A549 (cell line): ENCODE measurements around the gene TNFAIP6. TPM values are rescaled to one million over a fixed set of nuclear protein-coding genes. Genes with fewer than 3 reads are reported as not detected.
"Not testable (repeated sequence)": the region's sequence is repeated elsewhere in the genome, so short reads cannot be mapped to it uniquely, and the experiment has no call there.

ENCODE experiments used
- ATAC-seq, 2 experiments: fragments of 200-7000 bp in 1 of 2; fragments of >200 bp in 1 of 2; cut with Nextera tagmentation in 1 of 2; cut with Tn5 transposase in 1 of 2; 3 replicates each; pipeline versions ENCODE4 v1.8.0 to v1.9.1; 2018 to 2020; ENCODE audit warnings: mild to moderate bottlenecking in 1 of 2, moderate library complexity in 1 of 2
- CTCF ChIA-PET: fragments of 300-600 bp; sonication (Branson Sonifier 250); formaldehyde crosslinking; extraction: SDS; loops from one replicate; lab custom pipeline; 2021; ENCODE audit warnings: antibody characterized with exemption, inconsistent platforms; lab: Yijun Ruan, JAX
- POLR2A ChIA-PET: fragments of 350-600 bp; formaldehyde crosslinking; extraction: SDS; loops from one replicate; lab custom pipeline; 2021; ENCODE audit warnings: antibody characterized with exemption, inconsistent platforms; lab: Yijun Ruan, JAX
- DNase-seq, 2 experiments: peaks; one replicate each; pipeline versions ENCODE4 v3.0.0 to v3.0.0-alpha.2; 2011 to 2016; ENCODE audit warnings: low read depth in 1 of 2, low spot score in 1 of 2
- FAIRE-seq: peaks from 2 replicates; lab custom pipeline; 2011; peaks lifted over from hg19 to GRCh38; lab: Jason Lieb, UNC
- H3K27ac ChIP-seq, 2 experiments: fragments of >200 bp; sonication (Bioruptor Twin); formaldehyde crosslinking; 3 replicates each; pipeline ENCODE4 v1.5.1; 2016 to 2017
- H3K4me1 ChIP-seq: fragments of >200 bp; sonication (Bioruptor Twin); formaldehyde crosslinking; 3 replicates; pipeline ENCODE4 v1.6.1; 2016
- H3K4me2 ChIP-seq: fragments of >200 bp; sonication (Bioruptor Twin); formaldehyde crosslinking; 3 replicates; pipeline ENCODE4 v1.6.1; 2016
- H3K4me3 ChIP-seq: fragments of >200 bp; sonication (Bioruptor Twin); formaldehyde crosslinking; 3 replicates; pipeline ENCODE4 v1.5.1; 2016
- H3K9me3 ChIP-seq: fragments of >200 bp; sonication (Bioruptor Twin); formaldehyde crosslinking; 3 replicates; pipeline ENCODE4 v1.6.1; 2016
- CBX8 ChIP-seq: fragments of 200-600 bp; sonication (generic); IDR thresholded peaks from 2 replicates; pipeline ENCODE4 v1.6.1; 2016
- CEBPB ChIP-seq, 2 experiments: fragments of >200 bp in 1 of 2; sonication (Bioruptor Twin) in 1 of 2; formaldehyde crosslinking in 1 of 2; IDR thresholded peaks; 2 replicates each; pipeline ENCODE4 v1.6.1; 2012 to 2016
- CHD2 ChIP-seq: fragments of 150-350 bp; IDR thresholded peaks from 2 replicates; pipeline ENCODE4 v1.6.1; 2014; ENCODE audit warnings: low read length; ENCODE audit not compliant: partially characterized antibody
- FOSB ChIP-seq: fragments of 250-450 bp; sonication (Bioruptor Pico); IDR thresholded peaks from 2 replicates; pipeline ENCODE4 v1.5.0; 2020; ENCODE audit warnings: mild to moderate bottlenecking, moderate library complexity
- FOSL2 ChIP-seq, 2 experiments: fragments of 450-650 bp in 1 of 2; fragments of >200 bp in 1 of 2; sonication (Bioruptor Twin) in 1 of 2; formaldehyde crosslinking; IDR thresholded peaks; 2 replicates each; pipeline versions ENCODE4 v1.5.0 to v1.6.1; 2016 to 2020; ENCODE audit warnings: mild to moderate bottlenecking in 1 of 2, moderate library complexity in 1 of 2
- HOXB5 ChIP-seq: fragments of 250-450 bp; sonication (Bioruptor Pico); IDR thresholded peaks from 2 replicates; pipeline ENCODE4 v1.5.0; 2020; ENCODE audit warnings: mild to moderate bottlenecking, moderate library complexity
- JUN ChIP-seq, 2 experiments: fragments of >200 bp; sonication (Bioruptor Twin); formaldehyde crosslinking; IDR thresholded peaks; 2 replicates in 1 of 2; 3 replicates in 1 of 2; pipeline ENCODE4 v1.6.1; 2016 to 2017
- MAFK ChIP-seq: fragments of 450-650 bp; IDR thresholded peaks from 2 replicates; pipeline ENCODE4 v1.6.1; 2014; ENCODE audit not compliant: partially characterized antibody
- MAZ ChIP-seq: fragments of 150-350 bp; IDR thresholded peaks from 2 replicates; pipeline ENCODE4 v1.6.1; 2014; ENCODE audit warnings: antibody characterized with exemption, low read depth, low read length, borderline replicate concordance
- NFE2L2 ChIP-seq: fragments of 150-350 bp; conservative IDR thresholded peaks from 2 replicates; pipeline ENCODE4 v1.6.1; 2014; ENCODE audit warnings: low read length
- PHF8 ChIP-seq: fragments of 200-600 bp; sonication (generic); IDR thresholded peaks from 2 replicates; pipeline ENCODE4 v1.6.1; 2016; ENCODE audit warnings: low read depth, mild to moderate bottlenecking, antibody characterized with exemption, moderate library complexity, borderline replicate concordance
- RNF2 ChIP-seq: fragments of 200-600 bp; sonication (generic); IDR thresholded peaks from 2 replicates; pipeline ENCODE4 v1.6.1; 2016; ENCODE audit warnings: low read depth, mild to moderate bottlenecking, antibody characterized with exemption, moderate library complexity, borderline replicate concordance
- ZC3H11A ChIP-seq: fragments of 450-650 bp; IDR thresholded peaks from 2 replicates; pipeline ENCODE4 v1.6.1; 2014; ENCODE audit warnings: antibody characterized with exemption, mild to moderate bottlenecking
- ZNF302 ChIP-seq: fragments of 250-450 bp; sonication (Bioruptor Pico); IDR thresholded peaks from 2 replicates; pipeline ENCODE4 v1.9.0; 2021; ENCODE audit warnings: inconsistent platforms, mild to moderate bottlenecking, moderate library complexity
- WGBS: methylation state at CpG from one replicate; pipeline ENCODE4 v1.1.6; 2017; ENCODE audit errors: missing lambda C conversion rate; 5-methylcytosine and 5-hydroxymethylcytosine counted together
- polyA minus RNA-seq: library from RNA; depleted of rRNA, polyadenylated mRNA; stranded (reverse); fragments of >200 nt; gene quantifications from 2 replicates; pipeline ENCODE4 v1.2.3, GENCODE V29; 2011; rRNA and poly(A)+ RNA removed
- polyA plus RNA-seq, 4 experiments: library from polyadenylated mRNA; depleted of rRNA in 3 of 4; stranded (reverse); fragments of >200 nt; fragmentation: RNase III in 1 of 4; extraction: RNeasy Plus Mini Kit Qiagen cat#74134 plus additional on column Dnase treatment in 1 of 4; gene quantifications; 2 replicates in 3 of 4; 3 replicates in 1 of 4; pipeline ENCODE4 v1.2.3, GENCODE V29; 2011 to 2017
- TF ChIP-seq, protein P1 (sequence below): fragments of >200 bp; sonication (Bioruptor Twin); formaldehyde crosslinking; IDR thresholded peaks from 2 replicates; pipeline ENCODE4 v1.6.1; 2016
- TF ChIP-seq, protein P2 (sequence below): fragments of 250-450 bp; sonication (Bioruptor Pico); IDR thresholded peaks from 2 replicates; pipeline ENCODE4 v1.5.0; 2020; ENCODE audit warnings: low read depth, mild to moderate bottlenecking, moderate library complexity

TNFAIP6 gene, protein sequence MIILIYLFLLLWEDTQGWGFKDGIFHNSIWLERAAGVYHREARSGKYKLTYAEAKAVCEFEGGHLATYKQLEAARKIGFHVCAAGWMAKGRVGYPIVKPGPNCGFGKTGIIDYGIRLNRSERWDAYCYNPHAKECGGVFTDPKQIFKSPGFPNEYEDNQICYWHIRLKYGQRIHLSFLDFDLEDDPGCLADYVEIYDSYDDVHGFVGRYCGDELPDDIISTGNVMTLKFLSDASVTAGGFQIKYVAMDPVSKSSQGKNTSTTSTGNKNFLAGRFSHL
- polyA plus RNA-seq (2011; rRNA removed): 3.3 and 4.5 TPM in 2 replicates
- polyA plus RNA-seq (2012; cell fraction: cytosol; rRNA removed): 0.38 and 0.50 TPM in 2 replicates
- polyA plus RNA-seq (2012; cell fraction: nucleus; rRNA removed): 0.56 and 0.89 TPM in 2 replicates
- 2.9 to 4.5 TPM (median 4.1 TPM) in 3 replicates for polyA plus RNA-seq (2017; fragmentation: RNase III; extraction: RNeasy Plus Mini Kit Qiagen cat#74134 plus additional on column Dnase treatment)
- polyA minus RNA-seq: 0.88 and 1.0 TPM in 2 replicates

DNA sequence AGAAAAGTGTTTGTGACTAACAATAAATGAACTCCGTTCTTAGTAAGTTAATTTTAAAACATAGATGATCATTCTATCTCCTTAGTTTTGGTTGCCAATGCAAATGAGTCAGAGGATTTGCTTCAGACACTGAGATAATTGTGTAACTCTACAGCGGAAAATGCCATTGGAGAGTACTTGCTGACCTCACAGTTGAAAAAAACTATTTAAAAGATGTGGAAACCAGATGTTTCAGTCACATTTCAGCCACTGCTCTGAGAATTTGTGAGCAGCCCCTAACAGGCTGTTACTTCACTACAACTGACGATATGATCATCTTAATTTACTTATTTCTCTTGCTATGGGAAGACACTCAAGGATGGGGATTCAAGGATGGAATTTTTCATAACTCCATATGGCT is at the start of gene TNFAIP6:
TNFAIP6 (plus strand) TSS at position 234 of the 400 bp plus-strand sequence; CDS start at position 309, 75 bp downstream.
- Histone ChIP-seq H3K4me1 (peaks cover 9% of the 10 kb centered on the region; the same call in 1 of the 3 replicates), H3K4me3 (no peak within 1 kb of the TSS), H3K27ac (no peak within 1 kb of the TSS), H3K9me3 (no peaks in the 10 kb centered on the region), H3K4me2 (peak within 1 kb of the TSS; percentile 48)
- ChIA-PET POLR2A (no interaction called here), CTCF (no interaction called here)
- peak; percentile 8 to 41 for DNase-seq
- no peak for TF ChIP-seq MAFK
- no peak for TF ChIP-seq FOSL2 (IDR thresholded peaks at IDR 0.05)
- TF ChIP-seq FOSL2 (CRISPR knock-in tag; IDR thresholded peaks at IDR 0.05): peak; percentile 50; the same call in 1 of the 2 replicates
- TF ChIP-seq CEBPB (IDR thresholded peaks at IDR 0.05): peak; percentile 65 to 72; a peak in 2 of 4 replicates
- 54% methylated on average over 3 of the region's 3 CpGs for WGBS
- ATAC-seq: peak; percentile 22 to 39; a peak in 1 of 6 replicates
- FAIRE-seq: no peak

DNA sequence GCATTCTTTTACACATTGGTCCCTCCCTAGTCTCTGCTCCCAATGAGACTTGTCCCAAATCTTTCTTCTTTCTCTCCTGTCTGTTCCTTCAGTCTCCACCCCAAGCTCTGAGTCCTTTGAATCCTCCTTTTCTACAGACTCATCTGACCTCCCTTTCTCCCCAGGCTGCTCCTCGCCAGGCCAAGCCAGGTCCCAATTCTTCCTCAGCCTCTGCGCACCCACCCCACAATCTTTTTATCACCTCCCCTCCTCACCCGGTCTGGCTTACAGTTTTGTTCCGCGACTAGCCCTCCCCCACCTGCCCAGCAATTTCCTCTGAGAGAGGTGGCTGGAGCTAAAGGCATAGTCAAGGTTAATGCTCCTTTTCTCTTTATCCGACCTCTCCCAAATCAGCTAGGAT is 47.1 kb upstream of the TNFAIP6 start:
- FAIRE-seq, ATAC-seq, CTCF ChIA-PET, H3K4me3 ChIP-seq, DNase-seq, H3K4me2 ChIP-seq, H3K9me3 ChIP-seq, H3K27ac ChIP-seq, H3K4me1 ChIP-seq, POLR2A ChIA-PET: not testable (repeated sequence)
- WGBS: 86% methylated on average over 6 of the region's 6 CpGs

DNA sequence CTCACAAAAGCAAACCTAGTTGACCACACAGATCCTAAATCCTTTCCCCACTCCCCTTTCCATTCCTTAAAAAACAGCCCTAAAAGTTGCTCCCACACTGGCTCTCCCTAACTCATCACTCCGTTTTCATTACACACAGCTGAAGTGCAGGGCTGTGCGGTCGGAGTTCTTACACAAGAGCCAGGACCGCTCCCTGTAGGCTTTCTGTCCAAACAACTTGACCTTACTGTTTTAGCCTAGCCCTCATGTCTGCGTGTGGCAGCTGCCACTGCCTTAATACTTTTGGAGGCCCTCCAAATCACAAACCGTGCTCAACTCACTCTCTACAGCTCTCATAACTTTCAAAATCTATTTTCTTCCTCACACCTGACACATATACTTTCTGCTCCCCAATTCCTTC is 45.0 kb upstream of the TNFAIP6 start:
- DNase-seq, H3K9me3 ChIP-seq, FAIRE-seq, POLR2A ChIA-PET, H3K27ac ChIP-seq, H3K4me2 ChIP-seq, H3K4me1 ChIP-seq, H3K4me3 ChIP-seq, ATAC-seq: not testable (repeated sequence)
- 77% methylated on average over 6 of the region's 6 CpGs for WGBS
- CTCF ChIA-PET: interaction anchor here (0.9 kb wide), 1 partner anchor 124 kb away, joined by 3 read pairs; no protein-coding TSS in a partner anchor

DNA sequence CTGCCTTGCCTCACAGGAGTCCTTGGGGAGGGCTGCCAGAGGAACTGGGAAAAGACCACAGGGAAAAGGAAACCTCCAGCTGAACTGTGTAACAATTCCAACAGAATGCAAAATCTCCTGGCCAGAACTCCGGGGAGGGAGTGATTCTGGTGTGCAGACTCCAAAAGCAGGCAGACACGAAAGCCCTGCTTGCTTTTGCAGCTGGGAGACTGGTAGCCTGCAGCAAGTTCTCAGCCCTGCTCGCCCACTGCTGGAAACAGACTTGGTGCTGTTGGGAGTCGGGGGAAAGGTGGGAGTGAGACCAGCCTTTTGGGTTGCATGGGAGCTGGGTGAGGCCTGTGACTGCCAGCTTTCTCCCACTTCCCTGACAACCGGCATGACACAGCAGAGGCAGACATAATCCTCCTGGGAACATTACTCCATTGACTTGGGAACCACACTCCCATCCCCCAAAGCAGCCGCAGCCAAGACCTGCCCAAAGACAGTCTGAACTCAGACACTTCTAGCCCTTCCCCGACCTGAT is 42.0 kb upstream of the TNFAIP6 start:
- no peak for ATAC-seq
- Histone ChIP-seq H3K4me1 (no peaks in the 10 kb centered on the region), H3K4me2 (no peak overlapping the region), H3K4me3 (no peak overlapping the region), H3K27ac (no peak overlapping the region), H3K9me3 (peaks cover 5% of the 10 kb centered on the region; the same call in 2 of the 3 replicates)
- 55% methylated on average over 5 of the region's 7 CpGs for WGBS
- DNase-seq: no peak
- no peak for TF ChIP-seq PHF8
- ChIA-PET POLR2A (no interaction called here), CTCF (interaction anchor here (0.7 kb wide), 1 partner anchor 14 kb away, joined by 3 read pairs; no protein-coding TSS in a partner anchor)
- no peak for FAIRE-seq

DNA sequence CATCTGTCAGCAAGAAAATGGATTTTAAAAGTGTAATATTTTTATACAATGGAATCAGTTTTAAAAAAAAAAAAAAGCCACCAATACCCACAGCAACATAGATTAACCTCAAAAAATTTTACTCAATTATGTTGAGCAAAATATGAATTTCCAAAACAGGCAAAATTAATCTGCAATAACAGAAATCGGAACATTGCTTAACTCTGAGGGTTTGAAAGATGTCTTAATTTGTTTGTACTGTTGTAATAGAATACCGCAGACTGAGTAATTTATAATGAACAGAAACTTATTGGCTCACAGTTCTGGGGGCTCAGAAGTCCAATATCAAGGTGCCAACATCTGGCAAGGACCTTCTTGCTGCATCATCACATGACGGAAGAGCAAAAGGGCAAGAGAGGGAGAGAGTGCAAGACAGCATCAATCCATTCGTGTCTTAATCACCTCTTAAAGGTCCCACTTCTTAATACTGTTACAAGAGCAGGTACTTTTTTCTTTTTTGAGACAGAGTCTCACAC is 31.8 kb upstream of the TNFAIP6 start:
- CTCF ChIA-PET: no interaction called here
- H3K9me3 ChIP-seq: peaks cover 1% of the 10 kb centered on the region; the same call in 1 of the 3 replicates
- DNase-seq (no peak), FAIRE-seq (no peak), ATAC-seq (no peak)
- no peaks in the 10 kb centered on the region for H3K4me1 ChIP-seq
- H3K27ac ChIP-seq: no peak overlapping the region
- no peak overlapping the region for H3K4me3 ChIP-seq
- WGBS: 76% methylated on average over 4 of the region's 4 CpGs
- H3K4me2 ChIP-seq: no peak overlapping the region
- POLR2A ChIA-PET: no interaction called here
- no peak for TF ChIP-seq CBX8
- TF ChIP-seq ZC3H11A: no peak
- TF ChIP-seq JUN (IDR thresholded peaks at IDR 0.05): no peak
- no peak for TF ChIP-seq HOXB5 (CRISPR knock-in tag)
- no peak for TF ChIP-seq ZNF302 (CRISPR knock-in tag)
- TF ChIP-seq MAZ: no peak
- TF ChIP-seq FOSB (CRISPR knock-in tag): no peak
- TF ChIP-seq NFE2L2: no peak
- TF ChIP-seq RNF2: no peak
- TF ChIP-seq, protein P1, sequence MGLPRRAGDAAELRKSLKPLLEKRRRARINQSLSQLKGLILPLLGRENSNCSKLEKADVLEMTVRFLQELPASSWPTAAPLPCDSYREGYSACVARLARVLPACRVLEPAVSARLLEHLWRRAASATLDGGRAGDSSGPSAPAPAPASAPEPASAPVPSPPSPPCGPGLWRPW: no peak
- no peak for TF ChIP-seq CHD2
- TF ChIP-seq, protein P2, sequence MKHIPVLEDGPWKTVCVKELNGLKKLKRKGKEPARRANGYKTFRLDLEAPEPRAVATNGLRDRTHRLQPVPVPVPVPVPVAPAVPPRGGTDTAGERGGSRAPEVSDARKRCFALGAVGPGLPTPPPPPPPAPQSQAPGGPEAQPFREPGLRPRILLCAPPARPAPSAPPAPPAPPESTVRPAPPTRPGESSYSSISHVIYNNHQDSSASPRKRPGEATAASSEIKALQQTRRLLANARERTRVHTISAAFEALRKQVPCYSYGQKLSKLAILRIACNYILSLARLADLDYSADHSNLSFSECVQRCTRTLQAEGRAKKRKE (CRISPR knock-in tag): no peak
